SIG-M5 treated with dmso at 0.1 percent for 504 hours (cell line): Measurements from ENCODE around the gene IL1RAPL2.

Source experiments
- DNase-seq: peaks from one replicate; lab custom pipeline; 2025; ENCODE audit not compliant: unreplicated experiment; lab: John Stamatoyannopoulos, UW

The IL1RAPL2 gene

DNA sequence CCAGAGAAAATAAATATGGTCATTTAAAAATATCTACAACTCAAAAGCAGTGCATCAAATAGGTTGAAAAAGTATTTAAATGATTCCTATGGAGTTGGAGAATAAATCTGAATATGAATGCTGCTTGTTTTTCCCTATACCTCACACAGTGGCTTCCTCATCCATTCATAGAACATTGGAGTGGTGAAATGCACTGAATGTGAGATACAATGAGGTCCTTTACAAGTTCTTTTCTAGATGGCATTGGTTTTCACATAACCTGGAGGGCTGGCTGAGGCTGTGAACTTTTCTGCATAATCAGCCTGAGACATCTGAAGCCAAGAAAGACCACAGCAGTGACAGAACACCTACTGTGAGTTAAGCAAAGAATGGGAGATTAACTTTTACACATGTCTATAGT, 977.3 kb downstream of the IL1RAPL2 start:
- no peak for DNase-seq

DNA sequence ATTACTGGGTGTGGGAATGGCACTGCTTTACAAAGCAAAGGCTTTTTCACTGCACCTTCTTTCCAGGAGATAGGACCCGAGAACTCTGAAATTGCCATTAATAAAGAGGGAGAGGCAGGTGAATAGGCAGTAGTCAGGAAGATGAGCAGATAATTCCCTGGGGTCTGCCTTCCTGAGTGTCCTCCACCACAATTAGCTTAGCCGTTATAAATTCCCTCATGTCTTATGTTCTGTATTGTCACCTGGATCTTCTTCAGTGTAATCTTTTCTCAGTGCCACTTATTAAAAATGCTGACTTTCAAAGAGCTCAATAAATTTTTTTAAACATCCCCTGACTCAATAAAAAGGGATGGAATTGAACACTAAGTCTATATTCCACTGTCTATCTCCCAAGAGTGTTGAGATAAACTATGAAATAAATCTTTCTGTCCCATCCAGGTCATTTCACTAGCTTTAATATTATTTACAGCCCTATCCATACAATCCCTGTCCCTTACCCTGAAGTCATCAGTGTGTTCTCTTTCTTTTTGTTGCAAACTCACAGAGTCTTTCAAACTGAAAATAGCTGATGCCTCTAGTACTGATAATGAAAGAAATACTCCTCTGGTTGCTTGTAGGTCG, 984.2 kb downstream of the IL1RAPL2 start:
- no peak for DNase-seq

DNA sequence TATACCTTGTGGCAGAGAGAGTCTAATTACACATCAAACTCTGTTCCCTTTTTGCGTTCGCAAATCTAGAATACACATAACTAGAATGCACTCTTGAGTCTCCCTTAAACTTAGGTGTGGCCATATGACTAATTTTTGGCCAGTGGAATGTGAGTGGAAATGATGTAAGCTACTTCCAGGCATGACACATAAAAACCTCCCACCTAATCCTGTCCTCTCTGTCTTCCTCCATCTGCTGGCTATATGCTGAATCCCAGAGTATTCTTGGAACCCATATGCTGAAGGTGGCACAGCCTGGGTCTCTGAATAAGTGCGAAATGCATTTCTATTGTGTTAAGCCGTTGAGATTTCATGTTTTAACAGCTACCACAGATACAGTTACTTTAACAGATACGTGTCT, 986.4 kb downstream of the IL1RAPL2 start:
- no peak for DNase-seq

DNA sequence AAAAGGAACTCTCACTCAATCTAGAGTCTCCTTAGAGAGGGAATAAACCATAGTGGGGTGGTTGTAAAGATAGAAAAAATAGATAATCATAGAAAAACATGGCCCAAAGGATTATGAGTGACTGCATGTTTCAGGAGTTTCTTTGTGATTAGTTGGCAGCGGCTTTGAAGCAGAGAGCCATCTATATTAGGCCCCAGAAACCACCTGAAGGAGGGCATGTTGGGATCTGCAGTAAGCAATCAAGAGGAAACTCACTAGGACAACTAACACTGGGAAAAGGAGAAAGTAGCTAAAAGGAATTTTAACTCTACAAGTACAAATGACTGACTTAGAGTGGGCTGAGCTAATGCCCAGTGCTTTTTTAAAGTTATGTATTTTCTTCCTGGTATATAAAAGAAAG, 987.1 kb downstream of the IL1RAPL2 start:
- no peak for DNase-seq

DNA sequence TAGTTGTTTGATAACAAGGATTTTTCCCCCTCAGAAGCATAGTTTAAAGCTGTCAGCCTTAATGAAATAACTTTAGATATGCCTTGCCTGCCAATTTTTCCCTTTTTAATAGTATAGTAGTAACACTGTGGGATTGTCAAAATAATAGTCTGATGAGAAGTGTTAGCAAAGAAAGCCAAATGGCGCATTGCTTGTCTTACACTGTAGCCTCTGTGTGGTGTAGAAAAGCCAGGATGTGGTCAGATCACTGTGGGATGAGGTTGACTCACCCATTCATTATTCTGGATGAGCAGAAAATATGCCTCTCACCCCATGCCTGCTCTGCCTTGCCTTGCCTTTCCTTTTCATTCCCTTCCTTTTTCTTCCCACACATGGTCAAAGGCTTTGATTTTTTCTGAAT, 998.5 kb downstream of the IL1RAPL2 start:
- DNase-seq: no peak

DNA sequence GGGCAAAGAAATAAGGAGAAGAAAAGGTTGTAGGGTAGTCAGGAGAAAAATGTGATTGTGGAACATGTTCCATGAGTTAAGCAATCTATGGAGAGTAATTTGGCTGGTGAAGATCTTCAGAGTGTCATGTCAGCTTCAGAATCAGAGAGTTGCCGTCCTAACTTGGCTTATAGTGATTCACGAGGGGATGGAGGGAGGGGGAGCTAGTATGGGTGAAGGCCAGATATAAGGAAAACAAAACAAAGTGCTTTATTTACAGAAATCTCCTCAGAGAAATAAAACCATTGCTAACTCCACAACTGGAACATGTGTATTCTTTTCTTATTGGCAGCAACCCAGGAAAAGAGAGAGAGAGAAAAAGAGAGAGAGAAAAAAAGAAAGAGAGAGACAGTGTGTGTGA, 999.9 kb downstream of the IL1RAPL2 start:
- no peak for DNase-seq

DNA sequence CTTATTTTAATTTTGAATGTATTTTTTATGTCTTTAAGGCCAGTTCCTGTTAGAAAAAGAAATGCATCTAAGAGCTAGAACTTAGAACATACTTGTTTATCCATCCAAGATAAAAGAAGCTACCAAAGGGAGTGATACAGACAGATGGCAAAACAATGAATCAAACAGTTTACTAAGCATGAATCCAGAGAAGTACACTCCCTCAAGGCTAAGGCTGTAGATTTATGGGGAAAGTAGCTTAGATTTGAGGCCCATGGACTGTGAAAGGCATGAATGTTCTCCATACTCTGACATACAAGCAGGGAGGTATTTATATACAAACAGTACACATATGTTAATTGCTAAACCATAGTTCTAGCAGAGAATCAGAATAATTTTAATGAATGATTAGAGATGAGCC, 1001.1 kb downstream of the IL1RAPL2 start:
- DNase-seq: no peak

DNA sequence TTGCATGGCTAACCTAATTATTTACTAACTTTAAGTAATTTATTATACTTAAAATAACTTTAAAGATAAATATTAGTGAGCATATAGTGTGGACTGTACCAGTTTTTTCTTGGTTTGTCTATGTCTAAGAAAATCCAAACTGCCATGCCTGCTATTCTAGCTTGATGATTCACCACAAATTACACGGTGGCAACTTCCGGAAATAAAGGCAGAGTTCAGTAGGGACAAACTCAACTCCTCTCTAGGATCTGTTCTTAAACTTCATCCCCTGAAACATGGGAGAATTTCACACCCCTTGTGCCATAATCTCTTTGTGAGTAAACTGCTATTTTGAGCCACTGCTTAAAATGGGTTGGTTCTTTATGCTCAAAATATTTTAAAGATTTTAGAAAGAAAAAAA, 1042.7 kb downstream of the IL1RAPL2 start:
- DNase-seq: no peak

DNA sequence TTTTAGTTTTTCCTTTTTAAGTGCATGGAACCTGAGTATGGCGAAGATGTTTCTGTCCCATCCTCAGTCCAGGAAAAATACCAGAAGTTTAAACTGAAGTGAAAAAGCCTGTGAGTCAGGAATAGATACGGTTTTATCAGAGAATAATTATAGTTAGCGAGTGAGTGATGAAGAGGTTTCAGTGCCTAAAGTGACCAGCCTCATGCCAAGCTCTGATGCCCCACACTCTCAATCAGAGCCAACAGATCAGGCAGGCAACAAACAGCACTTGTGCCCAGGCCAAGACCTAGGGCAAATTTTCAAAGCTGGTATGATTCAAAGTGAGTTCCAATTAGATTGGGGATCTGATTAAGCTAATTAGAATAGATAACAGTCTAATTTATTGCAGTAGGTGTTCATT, 1043.5 kb downstream of the IL1RAPL2 start:
- no peak for DNase-seq

DNA sequence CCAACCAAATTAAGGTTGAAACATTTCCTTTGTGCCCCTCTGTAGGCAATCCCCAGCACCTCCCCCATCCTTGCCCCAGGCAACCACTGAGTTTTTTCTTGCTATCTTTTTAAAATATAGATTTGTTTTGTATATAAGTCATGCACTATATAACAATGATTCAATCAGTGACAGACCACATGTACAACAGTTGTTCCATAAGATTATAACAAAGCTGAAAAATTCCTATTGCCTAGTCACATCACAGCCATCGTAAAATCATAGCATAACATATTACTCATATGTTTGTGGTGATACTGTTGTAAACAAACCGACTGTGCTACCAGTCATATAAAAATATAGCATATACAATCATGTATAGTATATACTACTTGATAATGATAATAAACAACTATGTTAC, 1044.4 kb downstream of the IL1RAPL2 start:
- DNase-seq: no peak

DNA sequence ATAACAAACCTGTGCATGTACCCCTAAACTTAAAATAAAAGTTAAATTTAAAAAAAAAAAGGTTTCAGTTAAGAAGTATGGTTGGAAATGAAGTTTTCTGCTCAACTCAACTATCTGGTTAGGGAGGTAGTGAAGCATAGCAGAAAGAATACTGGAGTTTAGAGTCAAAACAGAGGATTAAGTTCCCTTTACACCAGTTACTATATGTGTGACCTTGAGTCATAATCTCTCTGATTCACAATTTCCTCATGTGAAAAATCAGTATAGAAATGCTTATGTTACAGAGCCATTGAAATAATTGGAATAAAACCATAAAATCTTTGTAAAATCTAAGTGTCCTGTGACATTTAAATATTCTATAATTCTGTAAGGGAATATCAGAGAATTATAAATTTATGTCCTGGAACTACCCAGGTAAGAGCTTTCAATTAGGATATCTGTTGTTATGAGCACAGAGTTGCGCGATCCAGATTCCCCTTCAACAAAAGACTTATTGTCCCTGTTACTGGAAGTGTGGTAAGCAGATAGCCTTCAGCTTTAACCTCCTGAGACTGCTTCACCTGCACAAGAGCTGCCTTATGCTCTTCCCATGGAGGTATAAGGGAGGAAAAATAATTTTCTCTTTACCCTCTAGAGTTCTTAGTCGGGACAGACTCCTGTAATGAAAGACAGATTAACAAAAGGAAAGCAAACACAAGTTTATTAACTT, 1052.5 kb downstream of the IL1RAPL2 start:
- DNase-seq: no peak

DNA sequence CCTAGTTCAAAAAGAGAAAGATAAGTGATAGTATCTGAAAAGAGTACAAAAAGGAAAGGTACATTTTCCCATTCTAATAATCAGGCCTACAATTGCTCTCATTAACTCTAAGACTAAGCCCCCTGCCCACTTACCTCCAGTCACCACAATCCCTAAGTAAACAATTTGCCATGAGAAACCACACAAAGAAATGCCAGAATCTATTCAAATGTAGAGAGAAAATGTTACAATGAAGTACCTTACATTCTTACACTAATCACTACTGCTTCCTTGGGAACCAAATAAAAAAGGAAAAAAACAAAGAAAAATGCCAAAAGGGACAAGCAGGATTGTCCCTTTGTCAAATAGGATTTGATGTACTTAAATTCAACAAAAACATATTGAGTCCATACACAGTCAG, 1068.2 kb downstream of the IL1RAPL2 start:
- no peak for DNase-seq

DNA sequence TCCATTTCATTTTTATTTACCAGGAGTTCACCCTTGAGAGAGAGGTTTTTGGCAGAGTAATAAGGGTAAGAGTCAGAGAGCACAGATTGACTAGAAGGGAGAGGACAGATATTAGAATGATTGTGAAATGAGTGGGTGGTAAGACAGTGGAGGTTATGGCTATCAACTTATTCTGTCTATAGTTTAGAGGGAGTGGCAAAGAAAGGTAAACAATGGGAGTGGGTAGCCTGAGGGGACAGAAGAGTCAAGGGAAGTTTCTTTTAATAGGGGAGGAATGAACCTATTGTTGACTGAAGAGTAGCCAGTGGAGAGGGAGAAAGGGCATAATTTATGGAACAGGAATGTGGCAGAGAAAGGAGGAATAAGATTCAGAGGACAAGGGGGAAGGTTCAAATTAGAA, 1069.8 kb downstream of the IL1RAPL2 start:
- no peak for DNase-seq

DNA sequence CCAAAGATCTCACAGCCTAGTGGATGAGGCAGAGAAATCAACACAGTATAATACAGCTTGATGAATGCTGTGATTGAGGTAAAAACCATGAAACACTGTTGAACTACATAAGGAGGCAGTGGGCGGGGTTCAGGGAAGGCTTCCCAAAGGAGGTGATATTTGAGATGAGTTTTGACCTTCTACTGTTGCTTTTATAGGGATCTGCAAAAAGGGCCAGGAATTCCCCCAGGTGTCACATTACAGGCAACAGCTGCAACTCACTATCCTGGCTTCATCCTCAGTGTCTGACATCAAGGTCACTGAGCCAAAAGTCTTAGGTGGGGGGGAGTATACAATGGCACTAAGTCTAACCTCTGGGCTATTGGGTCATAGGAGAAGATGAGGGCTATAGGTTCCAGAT, 1070.7 kb downstream of the IL1RAPL2 start:
- no peak for DNase-seq

DNA sequence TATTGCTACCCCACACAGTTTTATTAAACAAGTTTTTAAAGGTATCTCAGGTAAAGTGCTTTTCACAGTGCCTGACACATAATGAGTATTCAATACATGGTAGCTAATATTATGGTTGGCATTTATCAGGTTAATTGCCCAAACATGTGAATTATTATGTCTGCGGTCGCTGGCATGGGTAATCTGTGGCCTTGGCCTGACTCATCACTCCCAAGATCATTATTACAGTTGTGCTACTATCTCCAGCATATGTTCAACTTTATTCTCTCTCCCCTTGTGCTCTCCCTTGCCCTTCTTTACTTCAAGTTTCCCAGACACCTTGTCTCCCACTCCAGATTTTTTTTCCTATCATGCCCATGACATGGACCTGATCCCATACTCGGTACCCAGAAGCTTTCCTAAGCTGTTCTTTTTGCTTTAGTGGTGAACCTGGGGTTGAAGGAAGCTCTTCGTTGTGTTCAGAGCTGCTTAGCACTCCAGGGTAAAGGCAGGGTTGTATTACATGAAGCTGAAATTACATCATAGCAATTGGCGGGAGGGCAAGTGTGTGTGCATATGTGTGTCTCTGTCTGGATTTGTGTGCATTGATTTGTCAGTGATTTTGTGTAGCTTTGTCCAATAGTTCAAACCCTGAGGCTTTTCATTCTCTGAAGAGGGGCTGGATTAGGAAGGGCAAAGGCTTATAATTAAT, 1079.8 kb downstream of the IL1RAPL2 start:
- no peak for DNase-seq

DNA sequence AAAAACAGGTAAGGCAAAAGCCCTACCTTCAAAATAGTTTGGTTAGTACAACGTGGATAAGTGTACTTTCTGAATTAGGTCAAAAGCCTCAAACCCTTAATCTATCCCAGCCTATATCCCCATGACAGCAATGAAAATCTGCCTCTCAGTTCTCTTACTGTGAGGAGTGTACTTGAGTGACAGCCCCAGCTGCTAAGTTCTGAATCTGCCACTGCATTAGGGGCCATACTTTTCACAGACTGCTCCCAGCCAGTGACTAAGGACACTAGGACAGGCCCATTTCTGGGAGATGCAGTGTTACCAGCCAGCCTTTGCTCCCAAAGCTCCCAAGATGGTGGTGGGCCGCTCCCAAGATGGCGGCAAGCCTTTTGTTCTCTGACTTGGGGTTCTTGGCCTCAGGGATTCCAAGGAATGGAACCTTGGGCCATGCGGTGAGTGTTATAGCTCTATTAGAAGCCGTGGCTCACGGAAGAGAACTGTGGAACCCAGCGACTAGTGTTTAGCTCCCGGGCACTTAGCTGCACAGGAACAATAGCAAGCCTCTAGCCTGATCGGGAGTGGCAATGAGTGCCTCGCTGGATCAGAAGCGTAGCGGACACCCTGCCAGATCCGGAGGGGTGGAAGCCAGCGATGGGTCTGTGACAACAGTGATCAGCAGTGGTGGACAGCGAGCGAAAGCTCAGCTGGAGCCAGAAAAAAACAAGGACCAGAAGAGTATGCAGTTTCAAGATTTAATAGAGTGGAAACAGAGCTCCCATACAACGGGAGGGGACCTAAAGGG, 1080.8 kb downstream of the IL1RAPL2 start:
- DNase-seq: no peak

DNA sequence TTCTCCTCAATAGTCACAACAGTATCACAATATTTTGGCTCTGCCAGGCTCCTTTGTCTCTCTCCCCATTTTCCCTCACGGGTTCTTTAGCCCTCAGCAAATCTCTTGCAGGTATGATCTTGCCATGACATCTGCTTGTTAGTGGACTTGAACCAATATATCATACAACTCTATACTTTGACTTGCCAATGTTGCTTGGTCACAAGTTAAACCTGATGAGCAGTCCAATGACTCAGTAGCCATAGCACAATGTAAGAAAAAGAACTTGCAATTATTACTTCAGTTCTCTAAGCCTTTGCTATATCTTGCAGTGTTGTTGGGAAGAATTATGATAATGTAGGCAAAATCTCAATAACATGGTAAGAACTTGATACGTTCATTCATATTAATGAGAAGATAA, 1081.8 kb downstream of the IL1RAPL2 start:
- DNase-seq: no peak

DNA sequence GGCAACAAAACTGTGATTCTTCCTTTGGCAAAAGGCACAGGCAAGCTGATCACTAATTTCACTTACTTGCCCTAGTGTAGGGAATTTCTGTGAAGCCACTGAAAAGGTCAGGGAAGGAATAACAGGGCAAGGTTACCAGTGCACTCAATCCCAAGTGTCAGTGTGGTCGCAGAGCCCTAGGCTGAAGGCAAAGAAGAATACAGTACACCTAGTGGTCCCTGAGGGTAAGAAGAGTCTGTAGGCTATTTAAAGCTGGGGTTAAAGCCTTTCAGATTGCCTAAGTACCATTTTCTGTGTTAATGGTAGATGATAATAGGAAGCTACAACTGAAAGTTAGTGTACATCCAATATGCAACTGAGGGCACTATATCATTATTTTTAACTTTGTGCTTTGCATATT, 1082.7 kb downstream of the IL1RAPL2 start:
- DNase-seq: no peak

DNA sequence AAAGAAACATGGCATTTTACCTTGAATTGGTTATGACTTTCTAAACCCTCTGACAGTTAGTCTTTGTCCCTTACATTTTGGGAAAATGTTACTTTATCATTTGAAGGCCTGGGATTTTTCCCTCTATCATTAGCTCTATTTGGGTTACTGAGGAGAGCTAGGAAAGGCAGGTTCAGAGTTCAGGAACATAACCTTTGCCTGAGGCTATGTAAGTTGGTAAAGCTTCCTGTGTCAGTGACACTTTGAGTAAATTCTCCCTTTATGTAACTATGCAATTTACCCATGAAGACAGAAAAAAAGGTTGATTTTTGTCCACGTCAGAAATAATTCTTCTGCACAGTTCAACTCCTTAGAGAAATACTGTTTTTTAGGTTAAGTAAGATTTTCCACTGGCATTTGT, 1084.6 kb downstream of the IL1RAPL2 start:
- DNase-seq: no peak

DNA sequence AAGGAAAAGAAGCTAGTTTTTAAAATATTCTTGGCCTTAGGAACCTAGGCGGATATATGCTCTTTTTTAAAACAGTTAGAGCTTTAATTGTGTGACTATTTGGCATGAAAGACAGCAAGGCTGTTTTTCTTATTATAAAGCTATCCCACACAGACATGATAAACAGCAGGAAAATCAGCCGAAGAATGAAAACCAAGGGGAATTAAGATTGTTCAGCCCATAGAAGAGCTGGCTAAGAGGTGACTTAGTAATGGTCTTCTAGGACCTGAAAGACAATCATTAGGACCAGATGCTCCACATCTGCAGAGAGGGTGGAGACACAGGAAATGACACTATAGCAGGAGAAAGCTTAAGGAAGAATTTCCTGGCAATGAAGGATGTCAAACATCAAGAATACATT, 1085.0 kb downstream of the IL1RAPL2 start:
- DNase-seq: no peak

DNA sequence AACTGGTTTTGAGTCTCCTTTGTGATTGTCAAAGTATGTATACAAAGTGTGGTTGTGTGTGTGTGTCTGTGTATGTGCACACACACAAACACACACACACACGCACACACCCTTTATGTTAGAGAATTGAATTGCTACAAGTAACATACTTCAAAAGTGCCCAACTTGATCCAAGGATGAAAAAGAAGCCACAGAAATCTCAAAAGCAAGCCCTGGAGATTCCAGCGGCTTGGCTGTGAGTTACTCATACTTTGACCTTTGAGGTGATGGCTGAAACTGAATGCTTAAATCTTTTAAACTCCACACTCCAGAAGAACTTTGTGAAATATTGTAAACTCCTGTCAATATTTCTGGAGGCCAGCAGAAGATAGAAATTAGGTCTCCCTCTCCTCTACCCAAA, 1087.9 kb downstream of the IL1RAPL2 start:
- no peak for DNase-seq

DNA sequence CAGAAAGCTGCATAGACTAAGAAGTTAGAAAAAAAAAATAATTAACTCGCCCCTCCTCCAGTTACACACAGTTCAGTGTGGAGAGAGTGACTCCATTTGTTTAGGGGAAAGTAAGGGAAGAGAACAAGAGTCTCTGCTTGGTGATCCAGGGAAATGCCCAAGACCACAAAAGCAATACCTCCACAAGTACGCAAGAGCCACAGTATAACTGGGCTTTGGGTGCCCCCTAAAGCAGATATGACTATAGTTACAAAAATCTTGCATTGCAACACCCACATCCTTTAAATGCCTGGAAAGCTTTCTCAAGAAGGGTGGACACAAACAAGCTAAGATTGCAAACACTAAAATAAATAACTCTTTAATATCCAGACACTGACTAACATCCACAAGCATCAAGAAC, 1092.1 kb downstream of the IL1RAPL2 start:
- DNase-seq: no peak
